ENCODE measurements around the gene LRRFIP1. TPM values are rescaled to one million over a fixed set of nuclear protein-coding genes. Genes with fewer than 3 reads are reported as not detected.

Gene LRRFIP1
- total and polyA plus RNA-seq, 9 of the 15 experiments (the other 6 are each of a cell fraction or from before 2014, with no cell fraction given) = 13.1 to 45.2 (median 31.3) TPM

GRCh38 chr2:237734905-237735623 is 107.7 kb downstream of the LRRFIP1 start:
- TF ChIP-seq CTBP1 (IDR thresholded peaks at IDR 0.05; ENCODE audit: borderline replicate concordance) (no peak), MED1 (CRISPR knock-in tag; IDR thresholded peaks at IDR 0.05; ENCODE audit: borderline replicate concordance) (no peak), MCM7 (IDR thresholded peaks at IDR 0.05) (no peak), RBM22 (IDR thresholded peaks at IDR 0.05; ENCODE audit: low read depth, low read length, poor library complexity, severe bottlenecking) (no peak)
- TF ChIP-seq, protein P1, sequence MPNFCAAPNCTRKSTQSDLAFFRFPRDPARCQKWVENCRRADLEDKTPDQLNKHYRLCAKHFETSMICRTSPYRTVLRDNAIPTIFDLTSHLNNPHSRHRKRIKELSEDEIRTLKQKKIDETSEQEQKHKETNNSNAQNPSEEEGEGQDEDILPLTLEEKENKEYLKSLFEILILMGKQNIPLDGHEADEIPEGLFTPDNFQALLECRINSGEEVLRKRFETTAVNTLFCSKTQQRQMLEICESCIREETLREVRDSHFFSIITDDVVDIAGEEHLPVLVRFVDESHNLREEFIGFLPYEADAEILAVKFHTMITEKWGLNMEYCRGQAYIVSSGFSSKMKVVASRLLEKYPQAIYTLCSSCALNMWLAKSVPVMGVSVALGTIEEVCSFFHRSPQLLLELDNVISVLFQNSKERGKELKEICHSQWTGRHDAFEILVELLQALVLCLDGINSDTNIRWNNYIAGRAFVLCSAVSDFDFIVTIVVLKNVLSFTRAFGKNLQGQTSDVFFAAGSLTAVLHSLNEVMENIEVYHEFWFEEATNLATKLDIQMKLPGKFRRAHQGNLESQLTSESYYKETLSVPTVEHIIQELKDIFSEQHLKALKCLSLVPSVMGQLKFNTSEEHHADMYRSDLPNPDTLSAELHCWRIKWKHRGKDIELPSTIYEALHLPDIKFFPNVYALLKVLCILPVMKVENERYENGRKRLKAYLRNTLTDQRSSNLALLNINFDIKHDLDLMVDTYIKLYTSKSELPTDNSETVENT (CRISPR knock-in tag; IDR thresholded peaks at IDR 0.05) = no peak
- peaks cover 0 to 14% of the 10 kb centered on the region in 2 experiments; a peak in 3 of 5 replicates for H3K4me1 ChIP-seq (replicated peaks in 1 of 2; ENCODE audit: control insufficient read depth in 2 of 2, insufficient read depth in 2 of 2, low read length in 2 of 2)
- ChIA-PET CTCF (ENCODE audit: low intra/inter-chr PET ratio) (no interaction called here), POLR2A (interaction anchor here (1.0 kb wide), 1 partner anchor 15 kb away, joined by 4 read pairs; no protein-coding TSS in a partner anchor)
- no peaks in the 10 kb centered on the region for H3K79me2 ChIP-seq (ENCODE audit: control insufficient read depth, insufficient read depth, low read length)
- no peak overlapping the region for H3K9ac ChIP-seq (ENCODE audit: insufficient read depth in 1 of 2, low read depth in 2 of 2, low read length in 2 of 2)
- no peak for DNase-seq (ENCODE audit: extremely low read depth in 1 of 4, low spot score in 3 of 4)
- H4K20me1 ChIP-seq (replicated peaks; ENCODE audit: control insufficient read depth, insufficient read depth, low read length) = no peaks in the 10 kb centered on the region
- no peak overlapping the region for H2AFZ ChIP-seq (ENCODE audit: low read depth, low read length)
- H3K4me2 ChIP-seq (ENCODE audit: insufficient read depth, low read length) = no peak overlapping the region
- no TSS peak for BruUV-seq (replicated peaks)
- H3K36me3 ChIP-seq (ENCODE audit: control insufficient read depth, insufficient read depth, low read length) = peaks cover 5% of the 10 kb centered on the region; the same call in 1 of the 3 replicates
- in situ Hi-C loops (cut with MboI) (no loop called here), intact Hi-C loops (cut with micrococcal nuclease) (no loop called here)
- peaks cover 2% of the 10 kb centered on the region for H3K9me1 ChIP-seq (ENCODE audit: control insufficient read depth, insufficient read depth, low read length)
- no peak for ATAC-seq
- 83% methylated on average over 12 of the region's 25 CpGs for WGBS (ENCODE audit: insufficient coverage, low coverage, missing lambda C conversion rate)
- H3K4me3 ChIP-seq = no peak overlapping the region
- H3K27me3 ChIP-seq (ENCODE audit: control insufficient read depth in 2 of 2, insufficient read depth in 2 of 2, low read length in 2 of 2) = no peaks in the 10 kb centered on the region
- no peaks in the 10 kb centered on the region for H3K9me3 ChIP-seq (replicated peaks; ENCODE audit: control insufficient read depth, insufficient read depth, low read depth, low read length)
- H3K27ac ChIP-seq (ENCODE audit: extremely low read depth, low read depth, low read length) = no peak overlapping the region
- no peak for FAIRE-seq

All from K562 (cell line).